Esophagus squamous epithelium (tissue), 4 donors: ENCODE data around the gene TMEM245.

Source experiments
- POLR2A ChIP-seq, 4 donors: fragments of 450-650 bp; IDR thresholded peaks; one replicate each; pipeline ENCODE4 v1.6.1; 2017; ENCODE audit warnings: antibody characterized with exemption in 4 of 4, mild to moderate bottlenecking in 4 of 4, moderate library complexity in 3 of 4
- TF ChIP-seq, protein P1 (sequence below), 6 experiments: fragments of 450-650 bp in 4 of 6; fragments of 200-600 bp in 2 of 6; sonication (generic) in 2 of 6; IDR thresholded peaks; one replicate each; pipeline ENCODE4 v1.5.1; 2016 to 2019; ENCODE audit warnings: antibody characterized with exemption in 6 of 6, mild to moderate bottlenecking in 4 of 6, moderate library complexity in 4 of 6

DNA sequence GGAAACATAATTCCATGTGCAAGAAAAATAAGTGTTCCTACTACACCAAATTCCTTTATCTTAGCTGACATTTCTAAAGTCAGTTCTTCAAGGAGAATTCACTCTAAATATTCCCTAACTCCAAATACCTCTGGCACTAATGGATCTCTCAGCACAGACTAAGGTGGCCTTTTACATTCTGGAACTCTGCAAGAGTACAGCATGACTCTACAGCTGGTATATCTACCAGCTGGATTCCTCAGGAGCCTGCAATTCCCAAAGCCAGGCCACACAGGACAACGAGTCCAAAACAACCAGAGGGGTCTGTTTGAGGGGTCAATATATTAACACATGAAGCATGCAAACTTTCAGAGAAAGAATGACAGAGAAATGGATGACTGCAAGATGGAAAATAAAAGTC lies 27.2 kb downstream of the TMEM245 start:
- TF ChIP-seq POLR2A (IDR thresholded peaks at IDR 0.05), result no peak
- TF ChIP-seq, protein P1, sequence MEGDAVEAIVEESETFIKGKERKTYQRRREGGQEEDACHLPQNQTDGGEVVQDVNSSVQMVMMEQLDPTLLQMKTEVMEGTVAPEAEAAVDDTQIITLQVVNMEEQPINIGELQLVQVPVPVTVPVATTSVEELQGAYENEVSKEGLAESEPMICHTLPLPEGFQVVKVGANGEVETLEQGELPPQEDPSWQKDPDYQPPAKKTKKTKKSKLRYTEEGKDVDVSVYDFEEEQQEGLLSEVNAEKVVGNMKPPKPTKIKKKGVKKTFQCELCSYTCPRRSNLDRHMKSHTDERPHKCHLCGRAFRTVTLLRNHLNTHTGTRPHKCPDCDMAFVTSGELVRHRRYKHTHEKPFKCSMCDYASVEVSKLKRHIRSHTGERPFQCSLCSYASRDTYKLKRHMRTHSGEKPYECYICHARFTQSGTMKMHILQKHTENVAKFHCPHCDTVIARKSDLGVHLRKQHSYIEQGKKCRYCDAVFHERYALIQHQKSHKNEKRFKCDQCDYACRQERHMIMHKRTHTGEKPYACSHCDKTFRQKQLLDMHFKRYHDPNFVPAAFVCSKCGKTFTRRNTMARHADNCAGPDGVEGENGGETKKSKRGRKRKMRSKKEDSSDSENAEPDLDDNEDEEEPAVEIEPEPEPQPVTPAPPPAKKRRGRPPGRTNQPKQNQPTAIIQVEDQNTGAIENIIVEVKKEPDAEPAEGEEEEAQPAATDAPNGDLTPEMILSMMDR (IDR thresholded peaks at IDR 0.05), result no peak
